PC-3 (cell line): ENCODE measurements around the gene CDH13.

Experiments used
- CTCF ChIP-seq: fragments of 300-600 bp; sonication (generic); conservative IDR thresholded peaks from 2 replicates; pipeline ENCODE4 v1.5.1; 2017; ENCODE audit warnings: antibody characterized with exemption, low read depth, mild to moderate bottlenecking, low read length
- EZH2 ChIP-seq: fragments of 300-600 bp; sonication (generic); IDR thresholded peaks from one replicate; pipeline ENCODE4 v1.6.1; 2017; ENCODE audit warnings: antibody characterized with exemption, mild to moderate bottlenecking, low read length; ENCODE audit not compliant: unreplicated experiment

DNA sequence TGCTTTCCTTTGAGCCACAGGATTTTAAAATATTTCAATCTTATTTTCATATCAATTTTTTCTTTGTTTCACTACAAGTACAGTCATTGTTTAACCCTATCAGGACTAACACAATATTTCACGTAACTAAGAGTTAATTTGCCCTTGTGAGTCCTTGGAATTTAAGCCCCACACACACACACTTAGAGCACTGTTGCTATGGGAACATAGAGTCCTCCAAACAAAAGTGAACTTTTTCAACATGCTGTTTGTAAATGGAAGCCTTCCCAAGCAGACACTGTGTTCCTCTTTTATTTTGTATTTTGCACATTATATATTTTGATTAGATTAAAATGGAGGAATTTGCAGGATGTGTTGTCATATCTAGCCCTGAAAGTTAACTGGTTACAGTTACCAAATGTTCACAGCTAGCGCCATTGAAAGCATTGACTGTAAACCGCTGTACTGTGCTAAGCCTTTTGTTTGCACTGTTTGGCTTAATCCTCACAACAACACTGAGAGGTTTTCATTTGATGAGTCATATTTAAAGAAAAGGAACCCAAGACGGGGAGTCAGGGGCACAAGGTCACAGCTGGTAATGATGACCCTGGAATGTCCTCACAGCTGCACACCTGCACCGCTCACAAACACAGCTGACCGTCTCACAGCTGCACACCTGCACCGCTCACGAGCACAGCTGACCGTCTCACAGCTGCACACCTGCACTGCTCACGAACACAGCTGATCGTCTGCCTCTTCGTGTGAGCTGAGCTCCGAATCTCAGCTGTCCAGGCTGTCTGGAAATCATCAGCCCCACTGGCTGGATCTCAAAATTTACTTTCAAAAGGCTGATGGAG, 1187.3 kb downstream of the CDH13 start:
- no peak for TF ChIP-seq CTCF
- no peak for TF ChIP-seq EZH2
